Measurements from ENCODE around the gene PAMR1.
"Not testable (repeated sequence)": the region's sequence is repeated elsewhere in the genome, so short reads cannot be mapped to it uniquely, and the experiment has no call there.

PAMR1 gene

GRCh38 chr11:35545391-35546003 lies 20.1 kb upstream of the PAMR1 start:
- DNase-seq (ENCODE audit: low spot score) = no peak

GRCh38 chr11:35543481-35543880 lies 18.1 kb upstream of the PAMR1 start:
- DNase-seq (ENCODE audit: low spot score) = no peak

GRCh38 chr11:35541621-35542375 lies 16.4 kb upstream of the PAMR1 start:
- DNase-seq (ENCODE audit: low spot score) = no peak

- DNase-seq (ENCODE audit: low spot score) = no peak
Observed at GRCh38 chr11:35540526-35540925, 15.1 kb upstream of the PAMR1 start.

- DNase-seq (ENCODE audit: low spot score) = no peak
Observed at GRCh38 chr11:35539781-35540281, 14.4 kb upstream of the PAMR1 start.

- DNase-seq (ENCODE audit: low spot score) = no peak
Observed at GRCh38 chr11:35539256-35539655, 13.8 kb upstream of the PAMR1 start.

GRCh38 chr11:35536470-35536869 lies 11.1 kb upstream of the PAMR1 start:
- no peak for DNase-seq (ENCODE audit: low spot score)

GRCh38 chr11:35531246-35531645 lies 5.8 kb upstream of the PAMR1 start:
- no peak for DNase-seq (ENCODE audit: low spot score)

- DNase-seq (ENCODE audit: low spot score) = no peak
Observed at GRCh38 chr11:35529971-35530495, 4.6 kb upstream of the PAMR1 start.

- no peak for DNase-seq (ENCODE audit: low spot score)
Observed at GRCh38 chr11:35526370-35526792, 965 bp upstream of the PAMR1 start.

- DNase-seq (ENCODE audit: low spot score) = no peak
Observed at GRCh38 chr11:35524780-35525179, 636 bp downstream of the PAMR1 start.

GRCh38 chr11:35523861-35524260 lies 1.6 kb downstream of the PAMR1 start:
- DNase-seq (ENCODE audit: low spot score) = no peak

GRCh38 chr11:35523331-35523768 lies 2.1 kb downstream of the PAMR1 start:
- DNase-seq (ENCODE audit: low spot score) = no peak

GRCh38 chr11:35522091-35522490 lies 3.3 kb downstream of the PAMR1 start:
- DNase-seq (ENCODE audit: low spot score) = not testable (repeated sequence)

GRCh38 chr11:35520376-35520775 lies 5.0 kb downstream of the PAMR1 start:
- no peak for DNase-seq (ENCODE audit: low spot score)

- no peak for DNase-seq (ENCODE audit: low spot score)
Observed at GRCh38 chr11:35518766-35519165, 6.7 kb downstream of the PAMR1 start.

- no peak for DNase-seq (ENCODE audit: low spot score)
Observed at GRCh38 chr11:35517481-35517880, 7.9 kb downstream of the PAMR1 start.

- DNase-seq (ENCODE audit: low spot score) = no peak
Observed at GRCh38 chr11:35516403-35516802, 9.0 kb downstream of the PAMR1 start.

GRCh38 chr11:35515224-35515623 lies 10.2 kb downstream of the PAMR1 start:
- DNase-seq (ENCODE audit: low spot score) = no peak

- DNase-seq (ENCODE audit: low spot score) = no peak
Observed at GRCh38 chr11:35514481-35514880, 10.9 kb downstream of the PAMR1 start.

GRCh38 chr11:35511666-35512065 lies 13.8 kb downstream of the PAMR1 start:
- no peak for DNase-seq (ENCODE audit: low spot score)

GRCh38 chr11:35507688-35508087 lies 17.7 kb downstream of the PAMR1 start:
- no peak for DNase-seq (ENCODE audit: low spot score)

- DNase-seq (ENCODE audit: low spot score) = no peak
Observed at GRCh38 chr11:35501776-35502175, 23.6 kb downstream of the PAMR1 start.
